PC-3 (cell line): ENCODE data around the gene VCAN. TPM values are rescaled to one million over a fixed set of nuclear protein-coding genes. Genes with fewer than 3 reads are reported as not detected.

Source experiments
- ATAC-seq: fragments of 200-7000 bp; cut with Tn5 transposase; 2 replicates; pipeline ENCODE4 v1.9.1; 2020; ENCODE audit warnings: mild to moderate bottlenecking, moderate library complexity
- BruUV-seq: library from RNA; stranded (reverse); fragments of 400-500 nt; replicated peaks from 2 replicates; lab custom pipeline; 2021; lab: Mats Ljungman, UMichigan
- CTCF ChIA-PET: fragments of 300-600 bp; sonication (Branson Sonifier 250); formaldehyde crosslinking; loops from one replicate; lab custom pipeline; 2022; ENCODE audit warnings: antibody characterized with exemption; lab: Charles Lee
- POLR2A ChIA-PET: fragments of 300-600 bp; sonication (Branson Sonifier 250); formaldehyde crosslinking; loops from one replicate; lab custom pipeline; 2022; ENCODE audit warnings: antibody characterized with exemption; ENCODE audit not compliant: unreplicated experiment; lab: Charles Lee
- DNase-seq: peaks from one replicate; pipeline ENCODE4 v3.0.0-alpha.2; 2015
- H2AFZ ChIP-seq: fragments of 300-600 bp; sonication (generic); 2 replicates; pipeline ENCODE4 v1.6.0; 2016; ENCODE audit warnings: antibody characterized with exemption, low read length
- H3F3A ChIP-seq: fragments of 300-600 bp; sonication (generic); one replicate; pipeline ENCODE4 v1.6.0; 2017; ENCODE audit warnings: antibody characterized with exemption, low read length, control low read depth, mild to moderate bottlenecking; ENCODE audit not compliant: unreplicated experiment
- H3K27ac ChIP-seq: fragments of 300-600 bp; sonication (generic); 2 replicates; pipeline ENCODE4 v1.5.1; 2016; ENCODE audit warnings: mild to moderate bottlenecking, low read length
- H3K27me3 ChIP-seq: fragments of 300-600 bp; sonication (generic); 2 replicates; pipeline ENCODE4 v1.6.1; 2016; ENCODE audit warnings: low read length, mixed read lengths
- H3K36me3 ChIP-seq: fragments of 300-600 bp; sonication (generic); 2 replicates; pipeline ENCODE4 v1.6.1; 2016; ENCODE audit warnings: low read depth, mixed run types, low read length, mixed read lengths
- H3K4me1 ChIP-seq: fragments of 300-600 bp; sonication (generic); 2 replicates; pipeline ENCODE4 v1.5.1; 2016; ENCODE audit warnings: low read length; ENCODE audit not compliant: insufficient read depth
- H3K4me2 ChIP-seq: fragments of 300-600 bp; sonication (generic); 2 replicates; pipeline ENCODE4 v1.6.0; 2016; ENCODE audit warnings: low read length
- H3K4me3 ChIP-seq: fragments of 300-600 bp; sonication (generic); 2 replicates; pipeline ENCODE4 v1.5.1; 2016; ENCODE audit warnings: mild to moderate bottlenecking, low read length, mixed read lengths
- H3K79me2 ChIP-seq: fragments of 300-600 bp; sonication (generic); 2 replicates; pipeline ENCODE4 v1.6.1; 2017; ENCODE audit warnings: low read length, mixed read lengths
- H3K9ac ChIP-seq: fragments of 300-600 bp; sonication (generic); 2 replicates; pipeline ENCODE4 v1.6.0; 2016; ENCODE audit warnings: mild to moderate bottlenecking, low read length
- H3K9me2 ChIP-seq: fragments of 300-600 bp; sonication (generic); replicated peaks from 2 replicates; pipeline ENCODE4 v1.6.1; 2016; ENCODE audit warnings: mixed run types, low read length, mixed read lengths
- H3K9me3 ChIP-seq: fragments of 300-600 bp; sonication (generic); 2 replicates; pipeline ENCODE4 v1.6.1; 2016; ENCODE audit warnings: low read length, mixed read lengths
- H4K20me1 ChIP-seq: fragments of 300-600 bp; sonication (generic); 2 replicates; pipeline ENCODE4 v1.6.1; 2016; ENCODE audit warnings: low read length, mixed read lengths
- CTCF ChIP-seq: fragments of 300-600 bp; sonication (generic); conservative IDR thresholded peaks from 2 replicates; pipeline ENCODE4 v1.5.1; 2017; ENCODE audit warnings: antibody characterized with exemption, low read depth, mild to moderate bottlenecking, low read length
- EZH2 ChIP-seq: fragments of 300-600 bp; sonication (generic); IDR thresholded peaks from one replicate; pipeline ENCODE4 v1.6.1; 2017; ENCODE audit warnings: antibody characterized with exemption, mild to moderate bottlenecking, low read length; ENCODE audit not compliant: unreplicated experiment
- EZH2phosphoT487 ChIP-seq: fragments of 300-600 bp; sonication (generic); IDR thresholded peaks from 2 replicates; pipeline ENCODE4 v1.6.1; 2018; ENCODE audit warnings: mild to moderate bottlenecking, antibody characterized with exemption, low read length, borderline replicate concordance
- intact Hi-C: fragments of 100-400 bp; cut with micrococcal nuclease; formaldehyde crosslinking; loops from 2 replicates; pipeline ENCODE4 v1.9.0; 2023
- total RNA-seq: library from RNA; depleted of rRNA; stranded (reverse); fragments of >200 nt; gene quantifications from 2 replicates; pipeline ENCODE4 v1.2.3, GENCODE V29; 2014; rRNA removed

VCAN gene
- total RNA-seq, 1 experiment from 2014 or later: 6.2 TPM

- H3K79me2 ChIP-seq: no peaks in the 10 kb centered on the region
- H3K9me3 ChIP-seq: 0 out of 2 replicates have a peak, but pooled peaks cover 3% of the 10 kb centered on the region
- H3K4me1 ChIP-seq: no peaks in the 10 kb centered on the region
- TF ChIP-seq CTCF: no peak
- TF ChIP-seq EZH2: no peak
- TF ChIP-seq EZH2phosphoT487: no peak
- H3K36me3 ChIP-seq: no peaks in the 10 kb centered on the region
- H3K27ac ChIP-seq: no peak overlapping the region
- H3K9ac ChIP-seq: no peak overlapping the region
- CTCF ChIA-PET: interaction anchor here (0.6 kb wide), 1 partner anchor 1709 kb away, joined by 3 read pairs; no protein-coding TSS in a partner anchor
- POLR2A ChIA-PET: no interaction called here
- H3K27me3 ChIP-seq: no peaks in the 10 kb centered on the region
- no peaks in the 10 kb centered on the region for H4K20me1 ChIP-seq
- H3F3A ChIP-seq: no peaks in the 10 kb centered on the region
- no peak overlapping the region for H3K4me2 ChIP-seq
- no peaks in the 10 kb centered on the region for H3K9me2 ChIP-seq
- H2AFZ ChIP-seq: no peak overlapping the region
- intact Hi-C loops: no loop called here
- ATAC-seq (no peak), DNase-seq (no peak)
- no peak overlapping the region for H3K4me3 ChIP-seq
- BruUV-seq: no TSS peak
These were observed 143.3 kb downstream of the VCAN start for GRCh38 chr5:83614841-83615240.

- DNase-seq: no peak
- TF ChIP-seq EZH2phosphoT487 (no peak), EZH2 (no peak), CTCF (no peak)
- no peak overlapping the region for H3K27ac ChIP-seq
- ChIA-PET CTCF (no interaction called here), POLR2A (no interaction called here)
- no peaks in the 10 kb centered on the region for H3K27me3 ChIP-seq
- H4K20me1 ChIP-seq: no peaks in the 10 kb centered on the region
- no peak overlapping the region for H2AFZ ChIP-seq
- no peaks in the 10 kb centered on the region for H3K36me3 ChIP-seq
- no TSS peak for BruUV-seq
- H3K9me3 ChIP-seq: no peaks in the 10 kb centered on the region
- no peaks in the 10 kb centered on the region for H3K79me2 ChIP-seq
- peaks cover 10% of the 10 kb centered on the region; the same call in 1 of the 2 replicates for H3K4me1 ChIP-seq
- H3K4me2 ChIP-seq: no peak overlapping the region
- no peaks in the 10 kb centered on the region for H3K9me2 ChIP-seq
- intact Hi-C loops: no loop called here
- no peak for ATAC-seq
- H3K4me3 ChIP-seq: no peak overlapping the region
- no peak overlapping the region for H3K9ac ChIP-seq
- no peaks in the 10 kb centered on the region for H3F3A ChIP-seq
These were observed 156.8 kb downstream of the VCAN start for GRCh38 chr5:83628360-83628759.

Other genes with a start within 250 kb of the VCAN start
- 7.8 and 11.2 TPM in 2 replicates for gene HAPLN1, start 249.1 kb downstream of the VCAN start, total RNA-seq